Endothelial cell of umbilical vein (primary cell): ENCODE data around the gene OVOL2. TPM values are rescaled to one million over a fixed set of nuclear protein-coding genes. Genes with fewer than 3 reads are reported as not detected.
"Not testable (repeated sequence)": the region's sequence is repeated elsewhere in the genome, so short reads cannot be mapped to it uniquely, and the experiment has no call there.

ENCODE experiments used
- BruUV-seq: library from RNA; stranded (reverse); fragments of 400-500 nt; replicated peaks from 2 replicates; lab custom pipeline; 2021; lab: Mats Ljungman, UMichigan
- CTCF ChIA-PET: fragments of 300-600, 350-600 bp; sonication (Branson Sonifier 250); formaldehyde crosslinking; loops from one replicate; lab custom pipeline; 2021; ENCODE audit warnings: antibody characterized with exemption, inconsistent platforms; lab: Charles Lee
- POLR2A ChIA-PET: fragments of 300-600, 350-600 bp; sonication (Branson Sonifier 250); formaldehyde crosslinking; loops from one replicate; lab custom pipeline; 2021; ENCODE audit warnings: antibody characterized with exemption, inconsistent platforms; lab: Charles Lee
- DNase-seq: peaks from one replicate; pipeline ENCODE4 v3.0.0-alpha.2; 2011; ENCODE audit warnings: low read depth, low spot score
- FAIRE-seq: peaks from 2 replicates; lab custom pipeline; 2011; peaks lifted over from hg19 to GRCh38; lab: Jason Lieb, UNC
- H2AFZ ChIP-seq: 2 replicates; pipeline ENCODE4 v1.6.0; 2012; ENCODE audit warnings: low read depth, low read length, control low read depth, inconsistent platforms
- H3K27ac ChIP-seq: 2 replicates; pipeline ENCODE4 v1.5.1; 2011; ENCODE audit warnings: low read depth, mild to moderate bottlenecking, control low read depth, low read length, moderate library complexity; ENCODE audit not compliant: insufficient read depth
- H3K27me3 ChIP-seq, 2 experiments: 2 replicates each; pipeline versions ENCODE4 v1.6.0 to v1.6.1; 2011; ENCODE audit warnings: low read length in 2 of 2, mixed read lengths in 1 of 2; ENCODE audit not compliant: control insufficient read depth in 2 of 2, insufficient read depth in 2 of 2
- H3K36me3 ChIP-seq, 2 experiments: 2 replicates in 1 of 2; 3 replicates in 1 of 2; pipeline ENCODE4 v1.5.1; 2011; ENCODE audit warnings: low read length in 2 of 2, mild to moderate bottlenecking in 1 of 2, moderate library complexity in 1 of 2; ENCODE audit not compliant: control insufficient read depth in 2 of 2, insufficient read depth in 2 of 2; ENCODE audit errors: extremely low read depth in 1 of 2
- H3K4me1 ChIP-seq: 3 replicates; pipeline ENCODE4 v1.5.1; 2011; ENCODE audit warnings: mild to moderate bottlenecking, low read length; ENCODE audit not compliant: control insufficient read depth, insufficient read depth; ENCODE audit errors: extremely low read depth
- H3K4me2 ChIP-seq: 2 replicates; pipeline ENCODE4 v1.6.1; 2011; ENCODE audit warnings: low read length, control low read depth, mixed read lengths; ENCODE audit not compliant: insufficient read depth
- H3K4me3 ChIP-seq, 3 experiments: fragments of 200-600 bp in 1 of 3; sonication (generic), shearing (Covaris generic) in 1 of 3; replicated peaks in 1 of 3; 2 replicates each; pipeline ENCODE4 v1.5.1; 2011 to 2016; ENCODE audit warnings: control low read depth in 3 of 3, low read length in 3 of 3, mild to moderate bottlenecking in 2 of 3, inconsistent platforms in 1 of 3, low read depth in 1 of 3, moderate library complexity in 1 of 3; ENCODE audit not compliant: insufficient read depth in 1 of 3
- H3K79me2 ChIP-seq: 2 replicates; pipeline ENCODE4 v1.6.0; 2012; ENCODE audit warnings: low read length, inconsistent platforms; ENCODE audit not compliant: control insufficient read depth, insufficient read depth
- H3K9ac ChIP-seq: replicated peaks from 2 replicates; pipeline ENCODE3; 2011; ENCODE audit warnings: low read length, control low read depth; ENCODE audit not compliant: insufficient read depth; ENCODE audit errors: extremely low read depth
- H3K9me1 ChIP-seq: replicated peaks from 3 replicates; pipeline ENCODE4 v1.6.0; 2011; ENCODE audit warnings: mild to moderate bottlenecking, low read length; ENCODE audit not compliant: control insufficient read depth, insufficient read depth; ENCODE audit errors: extremely low read depth
- H3K9me3 ChIP-seq: replicated peaks from 2 replicates; pipeline ENCODE4 v1.5.1; 2012; ENCODE audit warnings: low read length, inconsistent platforms; ENCODE audit not compliant: control insufficient read depth, insufficient read depth
- H4K20me1 ChIP-seq: replicated peaks from 2 replicates; pipeline ENCODE3; 2011; ENCODE audit warnings: mild to moderate bottlenecking, low read length; ENCODE audit not compliant: control insufficient read depth, insufficient read depth; ENCODE audit errors: extremely low read depth
- EZH2 ChIP-seq: IDR thresholded peaks from 2 replicates; pipeline ENCODE4 v1.6.1; 2012; ENCODE audit warnings: borderline replicate concordance, low read depth, mild to moderate bottlenecking, moderate library complexity, low read length, inconsistent platforms; ENCODE audit not compliant: severe bottlenecking
- FOS ChIP-seq: IDR thresholded peaks from 2 replicates; pipeline ENCODE4 v1.6.1; 2011; ENCODE audit warnings: mild to moderate bottlenecking, low read length, moderate library complexity, borderline replicate concordance; ENCODE audit not compliant: insufficient read depth
- GATA2 ChIP-seq: IDR thresholded peaks from 2 replicates; pipeline ENCODE4 v1.7.0; 2011; ENCODE audit warnings: low read depth, mild to moderate bottlenecking, moderate library complexity, mixed read lengths, low read length; ENCODE audit not compliant: insufficient read length, insufficient read depth
- JUN ChIP-seq: IDR thresholded peaks from 2 replicates; pipeline ENCODE4 v1.6.1; 2011; ENCODE audit warnings: borderline replicate concordance, low read depth; ENCODE audit not compliant: insufficient read length, insufficient read depth
- MYC ChIP-seq: IDR thresholded peaks from one replicate; pipeline ENCODE4 v1.6.1; 2011; ENCODE audit warnings: mild to moderate bottlenecking, low read depth, low read length
- POLR2A ChIP-seq: IDR thresholded peaks from 2 replicates; pipeline ENCODE4 v1.6.1; 2012; ENCODE audit warnings: low read depth, mild to moderate bottlenecking, control low read depth, low read length
- POLR2AphosphoS5 ChIP-seq: IDR thresholded peaks from 2 replicates; pipeline ENCODE4 v1.6.1; 2012; ENCODE audit warnings: low read depth, mild to moderate bottlenecking, control low read depth, low read length, moderate library complexity; ENCODE audit not compliant: insufficient read depth
- dilution Hi-C: fragments of 300-500 bp; cut with MboI; formaldehyde crosslinking; loops from one replicate; pipeline ENCODE4 v1.15.0; 2019; ENCODE audit warnings: low sequenced_read_pairs; ENCODE audit not compliant: extremely low pct_ligation_motif_present
- intact Hi-C: fragments of 100-400 bp; cut with micrococcal nuclease; formaldehyde crosslinking; loops from one replicate; pipeline ENCODE4 v1.10.0; 2022
- polyA plus RNA-seq, 4 experiments: library from polyadenylated mRNA; depleted of rRNA in 3 of 4; stranded (reverse) in 3 of 4; unstranded in 1 of 4; fragments of >200 nt; gene quantifications; 2 replicates each; pipeline versions ENCODE4 v1.2.1 to v1.2.3, GENCODE V29; 2011 to 2012; ENCODE audit warnings: missing spikeins in 1 of 4
- total RNA-seq: library from RNA; stranded (reverse); gene quantifications from 2 replicates; pipeline ENCODE4 v1.2.3, GENCODE V29; 2021
- TF ChIP-seq, protein P1 (sequence below), 2 donors: IDR thresholded peaks; 1 replicate in 1 of 2; 2 replicates in 1 of 2; pipeline ENCODE4 v1.5.1; 2011; ENCODE audit warnings: low read length in 2 of 2, mild to moderate bottlenecking in 2 of 2, moderate library complexity in 2 of 2, control low read depth in 1 of 2, inconsistent platforms in 1 of 2, low read depth in 1 of 2; ENCODE audit not compliant: insufficient read depth in 1 of 2; ENCODE audit errors: extremely low read depth in 1 of 2
- TF ChIP-seq, protein P2 (sequence below): IDR thresholded peaks from 2 replicates; pipeline ENCODE4 v1.6.1; 2011; ENCODE audit not compliant: insufficient read depth, insufficient read length

Gene OVOL2
- total and polyA plus RNA-seq, 2 donors (not counting 3 experiments of a cell fraction or from before 2014, with no cell fraction given) = not detected

DNA sequence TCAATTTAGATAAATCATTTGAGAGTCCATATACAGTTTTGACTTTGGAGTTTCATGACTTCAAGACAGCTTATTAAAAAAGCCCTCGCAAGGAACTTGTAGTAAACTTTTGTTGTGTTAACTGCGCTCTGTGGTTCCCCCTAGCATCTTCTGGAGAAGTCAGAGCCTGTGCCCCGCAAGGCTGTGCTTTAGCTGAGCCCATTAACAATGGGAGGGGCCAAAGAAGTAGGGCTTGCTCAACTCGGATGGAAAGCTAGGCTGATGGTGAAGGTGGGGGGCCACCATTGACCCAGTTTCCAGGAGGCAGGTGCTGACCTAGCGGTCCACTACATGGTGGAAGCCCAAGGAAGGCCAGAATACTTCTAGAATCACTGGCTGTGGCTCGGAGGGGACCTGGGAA is 29.3 kb upstream of the OVOL2 start:
- BruUV-seq = no TSS peak
- Histone ChIP-seq H3K4me1 (no peaks in the 10 kb centered on the region), H3K27ac (no peak overlapping the region), H4K20me1 (no peaks in the 10 kb centered on the region), H2AFZ (no peak overlapping the region), H3K79me2 (no peaks in the 10 kb centered on the region), H3K4me3 (no peak overlapping the region), H3K9me1 (no peaks in the 10 kb centered on the region), H3K36me3 (no peaks in the 10 kb centered on the region), H3K4me2 (no peak overlapping the region), H3K9ac (no peak overlapping the region), H3K9me3 (no peaks in the 10 kb centered on the region), H3K27me3 (no peaks in the 10 kb centered on the region)
- ChIA-PET CTCF (no interaction called here), POLR2A (no interaction called here)
- FAIRE-seq = no peak
- DNase-seq = no peak
- no peak for TF ChIP-seq MYC
- TF ChIP-seq, protein P1, sequence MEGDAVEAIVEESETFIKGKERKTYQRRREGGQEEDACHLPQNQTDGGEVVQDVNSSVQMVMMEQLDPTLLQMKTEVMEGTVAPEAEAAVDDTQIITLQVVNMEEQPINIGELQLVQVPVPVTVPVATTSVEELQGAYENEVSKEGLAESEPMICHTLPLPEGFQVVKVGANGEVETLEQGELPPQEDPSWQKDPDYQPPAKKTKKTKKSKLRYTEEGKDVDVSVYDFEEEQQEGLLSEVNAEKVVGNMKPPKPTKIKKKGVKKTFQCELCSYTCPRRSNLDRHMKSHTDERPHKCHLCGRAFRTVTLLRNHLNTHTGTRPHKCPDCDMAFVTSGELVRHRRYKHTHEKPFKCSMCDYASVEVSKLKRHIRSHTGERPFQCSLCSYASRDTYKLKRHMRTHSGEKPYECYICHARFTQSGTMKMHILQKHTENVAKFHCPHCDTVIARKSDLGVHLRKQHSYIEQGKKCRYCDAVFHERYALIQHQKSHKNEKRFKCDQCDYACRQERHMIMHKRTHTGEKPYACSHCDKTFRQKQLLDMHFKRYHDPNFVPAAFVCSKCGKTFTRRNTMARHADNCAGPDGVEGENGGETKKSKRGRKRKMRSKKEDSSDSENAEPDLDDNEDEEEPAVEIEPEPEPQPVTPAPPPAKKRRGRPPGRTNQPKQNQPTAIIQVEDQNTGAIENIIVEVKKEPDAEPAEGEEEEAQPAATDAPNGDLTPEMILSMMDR (IDR thresholded peaks at IDR 0.05; ENCODE audit: extremely low read depth in 1 of 2, insufficient read depth in 1 of 2, low read depth in 1 of 2, low read length in 2 of 2) = no peak
- TF ChIP-seq, protein P2, sequence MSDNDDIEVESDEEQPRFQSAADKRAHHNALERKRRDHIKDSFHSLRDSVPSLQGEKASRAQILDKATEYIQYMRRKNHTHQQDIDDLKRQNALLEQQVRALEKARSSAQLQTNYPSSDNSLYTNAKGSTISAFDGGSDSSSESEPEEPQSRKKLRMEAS = no peak
- TF ChIP-seq POLR2AphosphoS5 = no peak
- TF ChIP-seq GATA2 = no peak
- TF ChIP-seq JUN = no peak
- no peak for TF ChIP-seq EZH2
- TF ChIP-seq FOS = no peak
- TF ChIP-seq POLR2A = no peak
- intact Hi-C loops = no loop called here
- dilution Hi-C loops = no loop called here

DNA sequence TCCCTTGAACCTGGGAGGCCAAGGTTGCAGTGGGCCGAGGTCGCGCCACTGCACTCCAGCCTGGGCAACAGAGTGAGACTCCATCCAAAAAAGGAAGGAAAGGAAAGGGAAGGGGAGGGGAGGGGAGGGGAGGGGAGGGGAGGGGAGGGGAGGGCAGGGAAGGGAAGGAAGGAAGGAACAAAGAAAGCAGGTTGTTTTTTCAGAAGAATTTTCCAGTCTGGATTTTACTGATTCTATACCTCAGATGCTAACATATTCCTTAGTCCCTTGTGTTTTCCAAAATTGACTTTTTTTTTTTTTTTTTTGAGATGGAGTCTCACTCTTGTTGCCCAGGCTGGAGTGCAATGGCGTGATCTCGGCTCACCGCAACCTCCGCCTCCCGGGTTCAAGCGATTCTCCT is 23.1 kb upstream of the OVOL2 start:
- H3K9ac ChIP-seq, H3K4me2 ChIP-seq, H3K4me3 ChIP-seq, DNase-seq, H3K27ac ChIP-seq, H3K36me3 ChIP-seq, H3K9me1 ChIP-seq, CTCF ChIA-PET, dilution Hi-C loops, BruUV-seq, H3K4me1 ChIP-seq, H2AFZ ChIP-seq, POLR2A ChIA-PET, FAIRE-seq, H3K9me3 ChIP-seq, intact Hi-C loops, H3K79me2 ChIP-seq, H3K27me3 ChIP-seq, H4K20me1 ChIP-seq: not testable (repeated sequence)
